ENCODE measurements around the gene AMPH.

DNA sequence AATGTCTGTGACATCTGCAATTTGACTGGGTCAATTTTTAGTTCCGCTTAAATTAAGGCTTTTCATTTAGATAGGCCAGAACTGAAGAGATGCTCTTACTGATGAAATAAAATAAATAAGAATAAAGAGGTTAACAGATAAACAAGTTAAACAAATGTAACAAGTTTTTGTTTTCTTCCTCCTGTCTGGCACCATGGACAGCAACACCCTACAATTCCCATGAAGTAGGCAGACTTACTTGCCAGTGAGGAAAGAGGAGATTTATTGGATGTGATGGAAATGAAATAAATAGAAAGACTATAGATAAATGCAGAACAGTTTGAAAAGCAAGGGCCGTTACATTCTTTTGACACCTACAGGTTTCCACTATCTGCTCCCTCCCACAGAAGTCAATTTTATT is 118.5 kb downstream of the AMPH start:
- TF ChIP-seq, protein P1, sequence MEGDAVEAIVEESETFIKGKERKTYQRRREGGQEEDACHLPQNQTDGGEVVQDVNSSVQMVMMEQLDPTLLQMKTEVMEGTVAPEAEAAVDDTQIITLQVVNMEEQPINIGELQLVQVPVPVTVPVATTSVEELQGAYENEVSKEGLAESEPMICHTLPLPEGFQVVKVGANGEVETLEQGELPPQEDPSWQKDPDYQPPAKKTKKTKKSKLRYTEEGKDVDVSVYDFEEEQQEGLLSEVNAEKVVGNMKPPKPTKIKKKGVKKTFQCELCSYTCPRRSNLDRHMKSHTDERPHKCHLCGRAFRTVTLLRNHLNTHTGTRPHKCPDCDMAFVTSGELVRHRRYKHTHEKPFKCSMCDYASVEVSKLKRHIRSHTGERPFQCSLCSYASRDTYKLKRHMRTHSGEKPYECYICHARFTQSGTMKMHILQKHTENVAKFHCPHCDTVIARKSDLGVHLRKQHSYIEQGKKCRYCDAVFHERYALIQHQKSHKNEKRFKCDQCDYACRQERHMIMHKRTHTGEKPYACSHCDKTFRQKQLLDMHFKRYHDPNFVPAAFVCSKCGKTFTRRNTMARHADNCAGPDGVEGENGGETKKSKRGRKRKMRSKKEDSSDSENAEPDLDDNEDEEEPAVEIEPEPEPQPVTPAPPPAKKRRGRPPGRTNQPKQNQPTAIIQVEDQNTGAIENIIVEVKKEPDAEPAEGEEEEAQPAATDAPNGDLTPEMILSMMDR (IDR thresholded peaks at IDR 0.05; ENCODE audit: insufficient read depth, low read length, poor library complexity, severe bottlenecking), result no peak
- no peak for TF ChIP-seq EZH2phosphoT487 (conservative IDR thresholded peaks at IDR 0.05; ENCODE audit: low read length)

Measured in SU-DHL-6 (cell line).